ENCODE results near the gene SORCS2.

SORCS2 gene

DNA sequence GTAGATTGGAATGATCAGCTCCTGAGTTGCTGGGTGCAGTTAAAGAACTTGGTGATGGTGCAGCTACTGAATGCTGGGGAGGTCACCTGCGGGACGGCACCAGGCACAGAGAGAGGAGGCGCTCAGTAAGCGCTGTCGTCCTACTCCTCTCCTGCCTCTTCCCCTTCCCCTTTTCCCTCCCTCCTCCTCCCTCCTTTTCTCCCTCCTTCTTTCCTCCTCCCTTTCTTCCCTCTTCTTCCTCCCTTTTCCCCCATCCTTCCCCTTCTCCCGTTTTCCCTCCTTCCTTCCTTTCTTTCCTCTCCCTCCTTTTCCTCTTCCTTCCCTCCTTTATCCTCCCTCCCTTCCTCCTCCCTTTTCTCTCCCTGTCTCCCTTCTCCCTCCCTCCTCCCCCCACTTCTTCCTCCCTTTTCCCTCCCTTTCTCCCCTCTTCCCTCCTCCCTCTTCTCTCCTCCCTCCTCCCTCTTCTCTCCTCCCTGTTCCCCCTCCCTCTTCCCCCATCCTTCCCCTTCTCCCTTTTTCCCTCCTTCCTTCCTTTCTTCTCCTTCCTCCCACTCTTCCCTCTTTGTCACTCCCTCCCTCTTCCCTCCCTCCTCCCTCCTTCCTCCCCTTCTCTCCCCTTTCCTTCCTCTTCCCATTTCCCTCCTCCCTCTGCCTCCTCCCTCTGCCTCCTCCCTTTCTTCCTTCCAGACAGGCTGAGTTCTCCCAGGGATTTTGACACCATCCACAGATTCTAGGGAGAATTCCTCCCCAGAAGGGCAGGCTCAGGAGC lies 330.3 kb downstream of the SORCS2 start:
- no peaks in the 10 kb centered on the region for H3K9me3 ChIP-seq (ENCODE audit: low read depth, low read length)
- no peak overlapping the region for H3K27ac ChIP-seq
- no peak overlapping the region for H3K4me3 ChIP-seq
- H3K9ac ChIP-seq (ENCODE audit: insufficient read length), result no peak overlapping the region
- no peaks in the 10 kb centered on the region for H3K36me3 ChIP-seq (ENCODE audit: insufficient read depth, low read length)
- TF ChIP-seq EZH2 (IDR thresholded peaks at IDR 0.05) (no peak), FOXP2 (optimal IDR thresholded peaks at IDR 0.05; ENCODE audit: control extremely low read depth, extremely low read length, insufficient read depth) (no peak), POLR2AphosphoS5 (IDR thresholded peaks at IDR 0.05; ENCODE audit: borderline replicate concordance, low read depth, low read length) (no peak)
- DNase-seq (ENCODE audit: low read depth, low spot score), result no peak

- no peak overlapping the region for H3K4me3 ChIP-seq
- no peak for DNase-seq (ENCODE audit: low read depth, low spot score)
- H3K9ac ChIP-seq (ENCODE audit: insufficient read length), result no peak overlapping the region
- H3K36me3 ChIP-seq (ENCODE audit: insufficient read depth, low read length), result no peaks in the 10 kb centered on the region
- no peak overlapping the region for H3K27ac ChIP-seq
- no peaks in the 10 kb centered on the region for H3K9me3 ChIP-seq (ENCODE audit: low read depth, low read length)
- TF ChIP-seq POLR2AphosphoS5 (IDR thresholded peaks at IDR 0.05; ENCODE audit: borderline replicate concordance, low read depth, low read length), result no peak
- no peak for TF ChIP-seq EZH2 (IDR thresholded peaks at IDR 0.05)
- TF ChIP-seq FOXP2 (optimal IDR thresholded peaks at IDR 0.05; ENCODE audit: control extremely low read depth, extremely low read length, insufficient read depth), result no peak
Measured at GRCh38 chr4:7523526-7523925, 331.2 kb downstream of the SORCS2 start.

GRCh38 chr4:7524064-7524682 lies 331.8 kb downstream of the SORCS2 start:
- no peak for DNase-seq (ENCODE audit: low read depth, low spot score)
- no peak for TF ChIP-seq EZH2 (IDR thresholded peaks at IDR 0.05)
- TF ChIP-seq FOXP2 (optimal IDR thresholded peaks at IDR 0.05; ENCODE audit: control extremely low read depth, extremely low read length, insufficient read depth), result no peak
- TF ChIP-seq POLR2AphosphoS5 (IDR thresholded peaks at IDR 0.05; ENCODE audit: borderline replicate concordance, low read depth, low read length), result no peak
- Histone ChIP-seq H3K27ac (no peak overlapping the region), H3K4me3 (no peak overlapping the region), H3K9me3 (ENCODE audit: low read depth, low read length) (no peaks in the 10 kb centered on the region), H3K36me3 (ENCODE audit: insufficient read depth, low read length) (no peaks in the 10 kb centered on the region), H3K9ac (ENCODE audit: insufficient read length) (no peak overlapping the region)

GRCh38 chr4:7524843-7525242 lies 332.5 kb downstream of the SORCS2 start:
- no peaks in the 10 kb centered on the region for H3K36me3 ChIP-seq (ENCODE audit: insufficient read depth, low read length)
- no peak overlapping the region for H3K4me3 ChIP-seq
- no peaks in the 10 kb centered on the region for H3K9me3 ChIP-seq (ENCODE audit: low read depth, low read length)
- no peak for DNase-seq (ENCODE audit: low read depth, low spot score)
- H3K9ac ChIP-seq (ENCODE audit: insufficient read length), result no peak overlapping the region
- TF ChIP-seq EZH2 (IDR thresholded peaks at IDR 0.05) (no peak), FOXP2 (optimal IDR thresholded peaks at IDR 0.05; ENCODE audit: control extremely low read depth, extremely low read length, insufficient read depth) (no peak), POLR2AphosphoS5 (IDR thresholded peaks at IDR 0.05; ENCODE audit: borderline replicate concordance, low read depth, low read length) (no peak)
- no peak overlapping the region for H3K27ac ChIP-seq

GRCh38 chr4:7526491-7526890 lies 334.2 kb downstream of the SORCS2 start:
- H3K36me3 ChIP-seq (ENCODE audit: insufficient read depth, low read length), result no peaks in the 10 kb centered on the region
- H3K9me3 ChIP-seq (ENCODE audit: low read depth, low read length), result no peaks in the 10 kb centered on the region
- TF ChIP-seq FOXP2 (optimal IDR thresholded peaks at IDR 0.05; ENCODE audit: control extremely low read depth, extremely low read length, insufficient read depth) (no peak), EZH2 (IDR thresholded peaks at IDR 0.05) (no peak), POLR2AphosphoS5 (IDR thresholded peaks at IDR 0.05; ENCODE audit: borderline replicate concordance, low read depth, low read length) (no peak)
- DNase-seq (ENCODE audit: low read depth, low spot score), result no peak
- H3K4me3 ChIP-seq, result no peak overlapping the region
- no peak overlapping the region for H3K27ac ChIP-seq
- H3K9ac ChIP-seq (ENCODE audit: insufficient read length), result no peak overlapping the region

- no peak overlapping the region for H3K27ac ChIP-seq
- no peak for DNase-seq (ENCODE audit: low read depth, low spot score)
- no peak overlapping the region for H3K4me3 ChIP-seq
- H3K9ac ChIP-seq (ENCODE audit: insufficient read length), result no peak overlapping the region
- no peak for TF ChIP-seq EZH2 (IDR thresholded peaks at IDR 0.05)
- TF ChIP-seq FOXP2 (optimal IDR thresholded peaks at IDR 0.05; ENCODE audit: control extremely low read depth, extremely low read length, insufficient read depth), result no peak
- TF ChIP-seq POLR2AphosphoS5 (IDR thresholded peaks at IDR 0.05; ENCODE audit: borderline replicate concordance, low read depth, low read length), result no peak
- H3K36me3 ChIP-seq (ENCODE audit: insufficient read depth, low read length), result no peaks in the 10 kb centered on the region
- H3K9me3 ChIP-seq (ENCODE audit: low read depth, low read length), result no peaks in the 10 kb centered on the region
Measured at GRCh38 chr4:7526929-7527535, 334.7 kb downstream of the SORCS2 start.

GRCh38 chr4:7529368-7530080 lies 337.2 kb downstream of the SORCS2 start:
- Histone ChIP-seq H3K9ac (ENCODE audit: insufficient read length) (no peak overlapping the region), H3K4me3 (no peak overlapping the region)
- TF ChIP-seq POLR2AphosphoS5 (IDR thresholded peaks at IDR 0.05; ENCODE audit: borderline replicate concordance, low read depth, low read length) (no peak), EZH2 (IDR thresholded peaks at IDR 0.05) (no peak), FOXP2 (optimal IDR thresholded peaks at IDR 0.05; ENCODE audit: control extremely low read depth, extremely low read length, insufficient read depth) (no peak)

DNA sequence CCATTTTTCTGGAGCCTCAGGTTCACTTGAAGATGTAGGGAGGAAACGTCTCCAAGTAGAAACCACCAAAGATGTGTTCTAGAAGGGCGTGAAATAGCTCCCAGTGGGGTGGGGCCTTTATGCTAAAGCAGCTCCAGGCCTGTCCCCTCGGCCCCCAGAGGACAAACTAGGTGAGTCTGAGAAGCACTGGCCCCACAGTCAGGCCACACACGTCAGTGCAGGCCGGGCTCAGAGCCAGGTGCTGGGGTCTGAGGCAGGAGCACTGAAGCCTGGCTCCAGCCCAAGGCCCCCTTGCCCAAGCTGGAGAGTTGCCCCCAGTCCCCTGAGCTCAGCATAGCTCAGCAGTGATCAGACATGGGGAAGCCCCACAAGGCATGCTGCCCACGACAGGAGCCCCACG lies 337.7 kb downstream of the SORCS2 start:
- H3K9ac ChIP-seq (ENCODE audit: insufficient read length), result no peak overlapping the region

More at GRCh38 chr4:7529368-7530080, 337.2 kb downstream of the SORCS2 start:
- H3K36me3 ChIP-seq (ENCODE audit: insufficient read depth, low read length), result no peaks in the 10 kb centered on the region
- no peak for DNase-seq (ENCODE audit: low read depth, low spot score)
- H3K9me3 ChIP-seq (ENCODE audit: low read depth, low read length), result no peaks in the 10 kb centered on the region
- H3K27ac ChIP-seq, result no peak overlapping the region

More for the DNA sequence above, 337.7 kb downstream of the SORCS2 start:
- no peak overlapping the region for H3K27ac ChIP-seq
- no peak for TF ChIP-seq POLR2AphosphoS5 (IDR thresholded peaks at IDR 0.05; ENCODE audit: borderline replicate concordance, low read depth, low read length)
- TF ChIP-seq FOXP2 (optimal IDR thresholded peaks at IDR 0.05; ENCODE audit: control extremely low read depth, extremely low read length, insufficient read depth), result no peak
- TF ChIP-seq EZH2 (IDR thresholded peaks at IDR 0.05), result no peak
- no peak for DNase-seq (ENCODE audit: low read depth, low spot score)
- no peak overlapping the region for H3K4me3 ChIP-seq
- H3K9me3 ChIP-seq (ENCODE audit: low read depth, low read length), result no peaks in the 10 kb centered on the region
- H3K36me3 ChIP-seq (ENCODE audit: insufficient read depth, low read length), result no peaks in the 10 kb centered on the region

Measured in SK-N-MC (cell line).